LoVo (cell line): ENCODE data around the gene PRM2.
"Not testable (repeated sequence)": the region's sequence is repeated elsewhere in the genome, so short reads cannot be mapped to it uniquely, and the experiment has no call there.

ENCODE experiments used
- DNase-seq: peaks from one replicate; pipeline ENCODE4 v3.0.0-alpha.2; 2016; ENCODE audit warnings: low spot score

The PRM2 gene

GRCh38 chr16:11289696-11290095 is 13.4 kb upstream of the PRM2 start:
- DNase-seq, result not testable (repeated sequence)

GRCh38 chr16:11289202-11289601 is 12.9 kb upstream of the PRM2 start:
- DNase-seq, result no peak

GRCh38 chr16:11285842-11286241 is 9.6 kb upstream of the PRM2 start:
- no peak for DNase-seq

GRCh38 chr16:11283820-11284248 is 7.6 kb upstream of the PRM2 start:
- no peak for DNase-seq

GRCh38 chr16:11280616-11281522 is 4.6 kb upstream of the PRM2 start, which contains the start of gene PRM1:
TSS of gene PRM1 (minus strand) at chr16:11281330. CDS start at chr16:11281238, 92 bp downstream.
- no peak for DNase-seq

- no peak for DNase-seq
Observed at GRCh38 chr16:11278681-11279628, 2.7 kb upstream of the PRM2 start.

GRCh38 chr16:11277607-11278337 is 1.5 kb upstream of the PRM2 start:
- DNase-seq, result no peak

- DNase-seq, result no peak
Observed at GRCh38 chr16:11276896-11277593, 765 bp upstream of the PRM2 start.

- DNase-seq, result no peak
Observed at GRCh38 chr16:11274964-11275363, 1.3 kb downstream of the PRM2 start.

GRCh38 chr16:11273721-11274324 is 2.5 kb downstream of the PRM2 start:
- DNase-seq, result no peak

- DNase-seq, result no peak
Observed at GRCh38 chr16:11272921-11273720, 3.2 kb downstream of the PRM2 start, which contains the start of gene PRM3. TSS of gene PRM3 (minus strand) at chr16:11273629. CDS start at chr16:11273595, 34 bp downstream.

- no peak for DNase-seq
Observed at GRCh38 chr16:11272484-11272883, 3.8 kb downstream of the PRM2 start.

GRCh38 chr16:11271610-11272009 is 4.7 kb downstream of the PRM2 start:
- no peak for DNase-seq

GRCh38 chr16:11270602-11271162 is 5.6 kb downstream of the PRM2 start:
- DNase-seq, result no peak

- DNase-seq, result no peak
Observed at GRCh38 chr16:11268921-11269375, 7.3 kb downstream of the PRM2 start, which contains the start of gene TNP2. TSS of gene TNP2 (minus strand) at chr16:11269325. CDS start at chr16:11269262, 63 bp downstream.

GRCh38 chr16:11265124-11265523 is 11.2 kb downstream of the PRM2 start:
- DNase-seq, result no peak

GRCh38 chr16:11264155-11264832 is 12.0 kb downstream of the PRM2 start:
- DNase-seq, result no peak

- no peak for DNase-seq
Observed at GRCh38 chr16:11263737-11264136, 12.5 kb downstream of the PRM2 start.

GRCh38 chr16:11262915-11263314 is 13.4 kb downstream of the PRM2 start:
- no peak for DNase-seq
